HepG2 (cell line): ENCODE data around the gene CHN2. TPM values are rescaled to one million over a fixed set of nuclear protein-coding genes. Genes with fewer than 3 reads are reported as not detected.

Experiments
- ATAC-seq: fragments of 200-7000 bp; cut with Tn5 transposase; 3 replicates; pipeline ENCODE4 v1.9.1; 2020; ENCODE audit warnings: mild to moderate bottlenecking, moderate library complexity
- BruUV-seq: library from RNA; stranded (reverse); fragments of 400-500 nt; replicated peaks from 2 replicates; lab custom pipeline; 2021; lab: Mats Ljungman, UMichigan
- CTCF ChIA-PET: fragments of 300-600 bp; formaldehyde crosslinking; extraction: SDS; loops from one replicate; lab custom pipeline; 2021; ENCODE audit warnings: low total read pairs, inconsistent platforms, low intra/inter-chr PET ratio; lab: Yijun Ruan, JAX
- POLR2A ChIA-PET: fragments of 350-600 bp; sonication (Branson Sonifier 250); formaldehyde crosslinking; loops from one replicate; lab custom pipeline; 2020; ENCODE audit warnings: antibody characterized with exemption, inconsistent platforms; lab: Yijun Ruan, JAX
- DNase-seq: peaks from one replicate; pipeline ENCODE4 v3.0.0-alpha.2; 2015; ENCODE audit warnings: low spot score
- FAIRE-seq: peaks from 3 replicates; lab custom pipeline; 2011; peaks lifted over from hg19 to GRCh38; lab: Jason Lieb, UNC
- H2AFZ ChIP-seq: one replicate; pipeline ENCODE4 v1.6.1; 2011; ENCODE audit warnings: low read length, inconsistent platforms
- H3K27ac ChIP-seq: fragments of 300-600 bp; 3 replicates; pipeline ENCODE4 v1.8.0; 2011; ENCODE audit warnings: mixed run types, mild to moderate bottlenecking, mixed read lengths, low read length, inconsistent platforms; ENCODE audit not compliant: insufficient read depth; ENCODE audit errors: extremely low read length
- H3K27me3 ChIP-seq, 2 experiments: fragments of 200-600 bp in 1 of 2; 2 replicates in 1 of 2; 3 replicates in 1 of 2; pipeline versions ENCODE4 v1.6.0 to v1.8.0; 2011; ENCODE audit warnings: low read length in 2 of 2, mild to moderate bottlenecking in 2 of 2, moderate library complexity in 2 of 2, inconsistent platforms in 1 of 2; ENCODE audit not compliant: insufficient read depth in 2 of 2, control insufficient read depth in 1 of 2
- H3K36me3 ChIP-seq, 2 experiments: fragments of 200-600 bp in 1 of 2; replicated peaks in 1 of 2; 2 replicates in 1 of 2; 3 replicates in 1 of 2; pipeline versions ENCODE4 v1.5.1 to v1.8.0; 2011; ENCODE audit warnings: low read length in 2 of 2, inconsistent platforms in 1 of 2; ENCODE audit not compliant: insufficient read depth in 2 of 2, control insufficient read depth in 1 of 2
- H3K4me1 ChIP-seq: 2 replicates; pipeline ENCODE4 v1.5.1; 2012; ENCODE audit warnings: low read length, inconsistent platforms; ENCODE audit not compliant: insufficient read depth
- H3K4me2 ChIP-seq: 2 replicates; pipeline ENCODE4 v1.6.0; 2011; ENCODE audit warnings: low read depth, low read length, inconsistent platforms
- H3K4me3 ChIP-seq, 3 experiments: fragments of 200-600 bp in 1 of 3; sonication (generic), shearing (Covaris generic) in 1 of 3; replicated peaks in 1 of 3; 2 replicates each; pipeline ENCODE4 v1.5.1; 2011 to 2016; ENCODE audit warnings: low read length in 3 of 3, inconsistent platforms in 2 of 3, low read depth in 2 of 3, mild to moderate bottlenecking in 2 of 3, control low read depth in 1 of 3, mixed read lengths in 1 of 3; ENCODE audit not compliant: insufficient read depth in 1 of 3
- H3K79me2 ChIP-seq: one replicate; pipeline ENCODE4 v1.6.1; 2011; ENCODE audit warnings: low read length, inconsistent platforms; ENCODE audit not compliant: insufficient read depth
- H3K9ac ChIP-seq: 2 replicates; pipeline ENCODE4 v1.6.0; 2011; ENCODE audit warnings: mild to moderate bottlenecking, low read depth, low read length, inconsistent platforms; ENCODE audit not compliant: insufficient read depth
- H3K9me3 ChIP-seq: 2 replicates; pipeline ENCODE4 v1.5.1; 2012; ENCODE audit warnings: mild to moderate bottlenecking, low read length
- H4K20me1 ChIP-seq: 2 replicates; pipeline ENCODE4 v1.6.0; 2011; ENCODE audit warnings: inconsistent platforms, mild to moderate bottlenecking, low read length, moderate library complexity; ENCODE audit not compliant: insufficient read depth
- HDAC1 ChIP-seq: sonication (generic); formaldehyde crosslinking; IDR thresholded peaks from 2 replicates; pipeline ENCODE4 v1.5.1; 2020; ENCODE audit warnings: mild to moderate bottlenecking, missing genetic modification reagents
- KAT8 ChIP-seq: IDR thresholded peaks from 2 replicates; pipeline ENCODE4 v1.6.1; 2016; ENCODE audit warnings: missing genetic modification reagents, missing compliant biosample characterization
- POLR2A ChIP-seq, 2 experiments: IDR thresholded peaks; 2 replicates each; pipeline ENCODE4 v1.6.1; 2011; ENCODE audit warnings: low read depth in 2 of 2, low read length in 2 of 2, mild to moderate bottlenecking in 1 of 2, moderate library complexity in 1 of 2; ENCODE audit not compliant: insufficient read depth in 1 of 2
- ZBTB42 ChIP-seq: sonication (generic); formaldehyde crosslinking; IDR thresholded peaks from 2 replicates; pipeline ENCODE4 v1.5.0; 2020; ENCODE audit warnings: mild to moderate bottlenecking, missing genetic modification reagents
- ZBTB7A ChIP-seq: sonication (generic); formaldehyde crosslinking; IDR thresholded peaks from 2 replicates; pipeline ENCODE4 v1.8.0; 2022; ENCODE audit warnings: mild to moderate bottlenecking, missing genetic modification reagents
- ZMYM4 ChIP-seq: sonication (generic); formaldehyde crosslinking; IDR thresholded peaks from 2 replicates; pipeline ENCODE4 v1.8.1; 2023; ENCODE audit warnings: mild to moderate bottlenecking, missing genetic modification reagents
- ZSCAN25 ChIP-seq: sonication (generic); formaldehyde crosslinking; IDR thresholded peaks from 2 replicates; pipeline ENCODE4 v1.8.0; 2022; ENCODE audit warnings: mild to moderate bottlenecking, missing genetic modification reagents
- WGBS: methylation state at CpG from one replicate; pipeline ENCODE4 v1.1.6; 2017; ENCODE audit warnings: low lambda C conversion rate; 5-methylcytosine and 5-hydroxymethylcytosine counted together
- in situ Hi-C: cut with HindIII; loops from 2 replicates; pipeline ENCODE4 v1.10.0; 2017; ENCODE audit warnings: low pct_unique_long_range_greater_than_20kb; ENCODE audit not compliant: extremely low pct_ligation_motif_present
- intact Hi-C: fragments of 100-400 bp; cut with micrococcal nuclease; formaldehyde crosslinking; loops from one replicate; pipeline ENCODE4 v1.10.0; 2022; ENCODE audit not compliant: unreplicated experiment
- polyA plus RNA-seq, 8 experiments: library from polyadenylated mRNA; depleted of rRNA in 3 of 8; stranded (reverse) in 7 of 8; unstranded in 1 of 8; fragments of >200 nt; fragmentation: Illumina TruSeq in 4 of 8; extraction: Trizol in 4 of 8; gene quantifications; 2 replicates each; pipeline versions ENCODE4 v1.2.1 to v1.2.3, GENCODE V29; 2011 to 2016; ENCODE audit warnings: low read depth in 4 of 8, missing spikeins in 1 of 8, mixed read lengths in 1 of 8; ENCODE audit not compliant: insufficient read depth in 1 of 8
- total RNA-seq, 5 experiments: library from RNA; depleted of rRNA; stranded (reverse); fragments of >200 nt; fragmentation: Illumina TruSeq; extraction: Trizol; gene quantifications; 2 replicates each; pipeline ENCODE4 v1.2.3, GENCODE V29; 2016; ENCODE audit warnings: low read depth in 1 of 5
- TF ChIP-seq, protein P1 (sequence below): IDR thresholded peaks from 2 replicates; pipeline ENCODE4 v1.6.1; 2012; ENCODE audit warnings: inconsistent platforms
- TF ChIP-seq, protein P2 (sequence below): sonication (generic); formaldehyde crosslinking; IDR thresholded peaks from 2 replicates; pipeline ENCODE4 v1.4.0; 2020; ENCODE audit warnings: missing genetic modification reagents

CHN2 gene
- total and polyA plus RNA-seq, 2 of the 13 experiments (the other 11 are each of a cell fraction or from before 2014, with no cell fraction given): 23.5 to 30.5 TPM

DNA sequence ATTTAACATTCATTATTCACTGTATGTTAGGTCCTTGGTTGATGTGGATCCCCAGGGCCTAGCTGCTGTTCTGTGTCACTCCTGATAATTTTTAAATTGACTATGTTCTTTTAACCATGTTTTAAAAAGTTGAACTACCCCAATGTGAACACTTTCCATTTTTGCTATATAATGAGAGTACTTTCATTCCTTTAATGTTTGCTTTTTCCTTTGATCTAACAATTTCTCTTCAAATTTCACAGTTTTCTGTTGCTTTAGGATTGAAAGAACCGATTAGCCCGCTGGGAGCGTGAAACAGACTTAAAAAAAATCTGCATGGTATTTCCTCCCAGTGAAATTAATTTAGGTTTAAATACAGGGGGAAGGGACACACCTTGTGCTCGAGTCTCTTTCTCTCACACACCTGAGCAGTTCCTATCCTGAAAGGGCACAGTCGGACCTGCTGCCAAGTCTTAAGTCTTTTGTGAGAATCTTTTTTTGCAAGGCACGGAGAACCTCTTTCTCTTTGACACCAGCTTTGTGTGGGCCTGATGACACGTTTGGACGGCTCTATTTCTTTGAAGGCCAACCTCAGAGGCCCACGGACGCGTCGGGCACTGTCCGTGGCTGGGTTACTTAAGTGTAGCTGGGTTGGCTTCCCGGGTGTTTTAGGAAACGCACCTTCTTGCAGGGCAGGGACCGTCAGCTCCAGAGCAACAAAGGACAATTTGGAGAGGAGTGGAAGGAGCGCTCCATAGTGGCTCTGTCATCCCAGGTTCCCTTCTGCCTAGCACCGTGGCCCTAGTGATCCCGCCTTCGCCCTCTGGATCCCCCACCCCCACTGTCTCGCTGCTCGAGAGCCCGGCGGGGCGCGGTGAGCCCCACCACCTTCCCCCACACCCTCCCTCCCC, 1.0 kb upstream of the CHN2 start:
- Histone ChIP-seq H3K36me3 (no peaks in the 10 kb centered on the region), H3K27me3 (no peaks in the 10 kb centered on the region; a peak in 1 of 5 replicates), H3K9me3 (no peaks in the 10 kb centered on the region), H4K20me1 (no peaks in the 10 kb centered on the region), H3K4me3 (peak overlapping the region; percentile 92 to 98 (median 98)), H3K9ac (peak overlapping the region; percentile 91), H3K27ac (peak overlapping the region; percentile 88), H2AFZ (no peak overlapping the region), H3K79me2 (peaks cover 47% of the 10 kb centered on the region), H3K4me1 (peaks cover 80% of the 10 kb centered on the region), H3K4me2 (peak overlapping the region; percentile 92)
- CTCF ChIA-PET: no interaction called here
- TF ChIP-seq, protein P1, sequence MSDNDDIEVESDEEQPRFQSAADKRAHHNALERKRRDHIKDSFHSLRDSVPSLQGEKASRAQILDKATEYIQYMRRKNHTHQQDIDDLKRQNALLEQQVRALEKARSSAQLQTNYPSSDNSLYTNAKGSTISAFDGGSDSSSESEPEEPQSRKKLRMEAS: 0 out of 2 replicates have a peak, but pooled peaks have one; percentile 5
- TF ChIP-seq ZBTB42 (CRISPR knock-in tag) (no peak), POLR2A (IDR thresholded peaks at IDR 0.05; ENCODE audit: insufficient read depth in 1 of 2, low read depth in 2 of 2, low read length in 2 of 2) (peak in 1 of 2 experiments; percentile 44; a peak in 1 of 4 replicates), KAT8 (CRISPR knock-in tag) (0 out of 2 replicates have a peak, but pooled peaks have one; percentile 19), ZSCAN25 (CRISPR knock-in tag) (peak; percentile 0; the same call in 1 of the 2 replicates), HDAC1 (CRISPR knock-in tag) (0 out of 2 replicates have a peak, but pooled peaks have one; percentile 2), ZMYM4 (CRISPR knock-in tag) (peak; percentile 23; the same call in 1 of the 2 replicates), ZBTB7A (CRISPR knock-in tag) (0 out of 2 replicates have a peak, but pooled peaks have one; percentile 21)
- TF ChIP-seq, protein P2, sequence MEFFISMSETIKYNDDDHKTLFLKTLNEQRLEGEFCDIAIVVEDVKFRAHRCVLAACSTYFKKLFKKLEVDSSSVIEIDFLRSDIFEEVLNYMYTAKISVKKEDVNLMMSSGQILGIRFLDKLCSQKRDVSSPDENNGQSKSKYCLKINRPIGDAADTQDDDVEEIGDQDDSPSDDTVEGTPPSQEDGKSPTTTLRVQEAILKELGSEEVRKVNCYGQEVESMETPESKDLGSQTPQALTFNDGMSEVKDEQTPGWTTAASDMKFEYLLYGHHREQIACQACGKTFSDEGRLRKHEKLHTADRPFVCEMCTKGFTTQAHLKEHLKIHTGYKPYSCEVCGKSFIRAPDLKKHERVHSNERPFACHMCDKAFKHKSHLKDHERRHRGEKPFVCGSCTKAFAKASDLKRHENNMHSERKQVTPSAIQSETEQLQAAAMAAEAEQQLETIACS (CRISPR knock-in tag): no peak
- DNase-seq (no peak), FAIRE-seq (no peak), ATAC-seq (peak; percentile 25)
- POLR2A ChIA-PET: interaction anchor here (0.7 to 5.9 kb wide), 8 partner anchors 12 to 77 kb away, joined by 3 to 42 read pairs (median 5); partner anchors contain the start of gene CPVL
- WGBS: 11% methylated on average over 21 of the region's 26 CpGs
- BruUV-seq: no TSS peak
- in situ Hi-C loops (loop anchor here (5.0 kb wide), 1 partner anchor 144 kb away; no protein-coding TSS in a partner anchor), intact Hi-C loops (loop anchor here (5.0 kb wide), 4 partner anchors 34 to 749 kb away; no protein-coding TSS in a partner anchor)
